Mesenchymal stem cell (in vitro differentiated cells and primary cell): ENCODE data around the gene TMOD2.

Experiments used
- DNase-seq: peaks from one replicate; pipeline ENCODE4 v3.0.0-alpha.2; 2013
- H2AFZ ChIP-seq: one replicate; pipeline ENCODE4 v1.6.1; 2013; ENCODE audit warnings: low read depth, mild to moderate bottlenecking, control low read depth, inconsistent platforms, low read length, moderate library complexity
- H2AK5ac ChIP-seq: 2 replicates; pipeline ENCODE4 v1.6.1; 2013; ENCODE audit warnings: low read length, moderate library complexity, mild to moderate bottlenecking, inconsistent platforms; ENCODE audit not compliant: severe bottlenecking
- H2BK120ac ChIP-seq: one replicate; pipeline ENCODE4 v1.6.1; 2013; ENCODE audit warnings: low read depth, mild to moderate bottlenecking, inconsistent platforms, low read length, moderate library complexity
- H2BK12ac ChIP-seq, 2 experiments: one replicate each; pipeline ENCODE4 v1.6.1; 2013; ENCODE audit warnings: inconsistent platforms in 2 of 2, low read length in 2 of 2, mild to moderate bottlenecking in 2 of 2, moderate library complexity in 2 of 2, control low read depth in 1 of 2
- H2BK15ac ChIP-seq: one replicate; pipeline ENCODE4 v1.6.1; 2013; ENCODE audit warnings: mild to moderate bottlenecking, low read depth, inconsistent platforms; ENCODE audit not compliant: poor library complexity, severe bottlenecking
- H2BK5ac ChIP-seq: 2 replicates; pipeline ENCODE4 v1.6.1; 2013; ENCODE audit warnings: low read depth, mild to moderate bottlenecking, low read length, control low read depth, inconsistent platforms; ENCODE audit not compliant: poor library complexity, severe bottlenecking
- H3K14ac ChIP-seq, 2 experiments: one replicate each; pipeline ENCODE4 v1.6.1; 2013; ENCODE audit warnings: inconsistent platforms in 2 of 2, low read length in 2 of 2, control low read depth in 1 of 2, mild to moderate bottlenecking in 1 of 2, moderate library complexity in 1 of 2
- H3K18ac ChIP-seq, 2 experiments: one replicate each; pipeline ENCODE4 v1.6.1; 2013; ENCODE audit warnings: inconsistent platforms in 2 of 2, low read length in 2 of 2, control low read depth in 1 of 2, low read depth in 1 of 2, mild to moderate bottlenecking in 1 of 2
- H3K23ac ChIP-seq, 2 experiments: one replicate each; pipeline ENCODE4 v1.6.1; 2013; ENCODE audit warnings: inconsistent platforms in 2 of 2, low read length in 2 of 2, mild to moderate bottlenecking in 2 of 2, moderate library complexity in 2 of 2, control low read depth in 1 of 2
- H3K27ac ChIP-seq: 2 replicates; pipeline ENCODE4 v1.5.1; 2013; ENCODE audit warnings: mild to moderate bottlenecking, moderate library complexity, low read length, control low read depth, inconsistent platforms; ENCODE audit not compliant: poor library complexity, severe bottlenecking
- H3K27me3 ChIP-seq, 2 experiments: 2 replicates each; pipeline versions ENCODE4 v1.6.1 to v1.7.0; 2013; ENCODE audit warnings: low read length in 2 of 2, mild to moderate bottlenecking in 2 of 2, moderate library complexity in 2 of 2, control low read depth in 1 of 2, inconsistent platforms in 1 of 2; ENCODE audit not compliant: control insufficient read depth in 1 of 2, insufficient read depth in 1 of 2
- H3K36me3 ChIP-seq, 2 experiments: 2 replicates each; pipeline versions ENCODE4 v1.6.1 to v1.7.0; 2013; ENCODE audit warnings: low read length in 2 of 2, control low read depth in 1 of 2, inconsistent platforms in 1 of 2, low read depth in 1 of 2, mild to moderate bottlenecking in 1 of 2; ENCODE audit not compliant: insufficient read depth in 2 of 2, control insufficient read depth in 1 of 2
- H3K4ac ChIP-seq, 2 experiments: one replicate each; pipeline ENCODE4 v1.6.1; 2013; ENCODE audit warnings: inconsistent platforms in 2 of 2, low read length in 2 of 2, mild to moderate bottlenecking in 2 of 2, moderate library complexity in 2 of 2, control low read depth in 1 of 2, low read depth in 1 of 2
- H3K4me1 ChIP-seq: 2 replicates; pipeline ENCODE4 v1.6.1; 2013; ENCODE audit warnings: low read depth, low read length, control low read depth; ENCODE audit not compliant: control insufficient read depth, insufficient read depth
- H3K4me2 ChIP-seq: 2 replicates; pipeline ENCODE4 v1.6.1; 2013; ENCODE audit warnings: low read length, mild to moderate bottlenecking, inconsistent platforms; ENCODE audit not compliant: poor library complexity, severe bottlenecking
- H3K4me3 ChIP-seq, 2 experiments: 2 replicates each; pipeline versions ENCODE4 v1.5.1 to v1.7.0; 2013; ENCODE audit warnings: low read length in 2 of 2, mild to moderate bottlenecking in 2 of 2, control low read depth in 1 of 2, low read depth in 1 of 2; ENCODE audit not compliant: insufficient read depth in 1 of 2
- H3K79me1 ChIP-seq: replicated peaks from 2 replicates; pipeline ENCODE4 v1.6.1; 2013; ENCODE audit warnings: mild to moderate bottlenecking, control low read depth, low read length, inconsistent platforms; ENCODE audit not compliant: poor library complexity, severe bottlenecking
- H3K9ac ChIP-seq: 2 replicates; pipeline ENCODE4 v1.7.0; 2013; ENCODE audit warnings: mild to moderate bottlenecking, low read length, moderate library complexity
- H3K9me3 ChIP-seq: 2 replicates; pipeline ENCODE4 v1.7.0; 2013; ENCODE audit warnings: mild to moderate bottlenecking, low read length; ENCODE audit not compliant: control insufficient read depth
- H4K8ac ChIP-seq: one replicate; pipeline ENCODE4 v1.6.1; 2013; ENCODE audit warnings: inconsistent platforms, mild to moderate bottlenecking, low read length, moderate library complexity
- H4K91ac ChIP-seq: one replicate; pipeline ENCODE4 v1.6.1; 2013; ENCODE audit warnings: mild to moderate bottlenecking, low read length, inconsistent platforms
- WGBS: methylation state at CpG from one replicate; pipeline ENCODE4 v1.1.7; 2013; ENCODE audit warnings: mixed read lengths; 5-methylcytosine and 5-hydroxymethylcytosine counted together

TMOD2 gene

DNA sequence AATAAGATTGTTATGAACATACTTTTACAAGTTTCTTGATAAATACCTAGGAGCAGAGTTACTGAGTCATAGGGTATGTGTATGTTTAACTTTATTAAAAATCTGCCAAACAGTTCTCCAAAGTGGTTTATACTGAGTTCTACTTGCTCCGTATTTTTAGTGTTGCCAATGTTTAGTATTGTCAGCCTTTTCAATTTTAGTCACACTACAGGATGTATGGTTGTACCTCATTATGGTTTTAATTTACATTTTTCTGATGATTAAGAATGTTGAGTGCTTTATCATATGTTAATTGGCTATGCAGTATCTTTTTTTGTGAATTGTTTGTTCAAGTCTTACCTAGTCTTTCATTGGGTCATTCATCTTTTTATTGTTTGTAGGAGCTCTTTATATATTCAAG is 82.4 kb downstream of the TMOD2 start:
- H3K9ac ChIP-seq, result no peak overlapping the region
- peaks cover 11% of the 10 kb centered on the region for H3K4me1 ChIP-seq
- peaks cover 3% of the 10 kb centered on the region for H3K79me1 ChIP-seq
- no peak overlapping the region for H2AFZ ChIP-seq
- H2BK12ac ChIP-seq, result no peak overlapping the region
- H3K27ac ChIP-seq, result no peak overlapping the region
- H2BK120ac ChIP-seq, result no peak overlapping the region
- H2BK15ac ChIP-seq, result no peak overlapping the region
- H3K18ac ChIP-seq, result no peak overlapping the region
- no peak overlapping the region for H2AK5ac ChIP-seq
- no peak for DNase-seq
- no peak overlapping the region for H4K8ac ChIP-seq
- H3K27me3 ChIP-seq, result no peaks in the 10 kb centered on the region
- no peak overlapping the region for H3K4ac ChIP-seq
- H3K4me2 ChIP-seq, result no peak overlapping the region
- no peak overlapping the region for H2BK5ac ChIP-seq
- WGBS, result 71% methylated on average over 1 of the region's 1 CpG
- no peaks in the 10 kb centered on the region for H3K9me3 ChIP-seq
- no peak overlapping the region for H3K4me3 ChIP-seq
- H3K14ac ChIP-seq, result no peak overlapping the region
- no peak overlapping the region for H4K91ac ChIP-seq
- no peaks in the 10 kb centered on the region for H3K36me3 ChIP-seq
- H3K23ac ChIP-seq, result no peak overlapping the region

- H2AFZ ChIP-seq, result no peak overlapping the region
- H3K79me1 ChIP-seq, result peaks cover 3% of the 10 kb centered on the region
- H3K27ac ChIP-seq, result peak overlapping the region; percentile 27
- H4K91ac ChIP-seq, result no peak overlapping the region
- H3K4me3 ChIP-seq, result no peak overlapping the region
- no peaks in the 10 kb centered on the region for H3K36me3 ChIP-seq
- H3K14ac ChIP-seq, result no peak overlapping the region
- no peak overlapping the region for H3K4ac ChIP-seq
- no peak overlapping the region for H3K9ac ChIP-seq
- H2AK5ac ChIP-seq, result peak overlapping the region; percentile 53
- peak overlapping the region in 1 of 2 experiments; percentile 44 for H3K18ac ChIP-seq
- no peak overlapping the region for H2BK12ac ChIP-seq
- no peak overlapping the region for H3K23ac ChIP-seq
- no peak overlapping the region for H2BK15ac ChIP-seq
- H4K8ac ChIP-seq, result peak overlapping the region; percentile 47
- H3K4me1 ChIP-seq, result peaks cover 7% of the 10 kb centered on the region
- H3K4me2 ChIP-seq, result no peak overlapping the region
- no peaks in the 10 kb centered on the region for H3K9me3 ChIP-seq
- DNase-seq, result no peak
- H3K27me3 ChIP-seq, result no peaks in the 10 kb centered on the region
- WGBS, result 70% methylated on average over 4 of the region's 4 CpGs
- no peak overlapping the region for H2BK120ac ChIP-seq
- H2BK5ac ChIP-seq, result no peak overlapping the region
These were observed 86.4 kb downstream of the TMOD2 start for GRCh38 chr15:51837792-51838251.

- no peak overlapping the region for H3K4me3 ChIP-seq
- no peak overlapping the region for H2BK120ac ChIP-seq
- H2BK5ac ChIP-seq, result no peak overlapping the region
- H3K23ac ChIP-seq, result no peak overlapping the region
- H3K4me2 ChIP-seq, result no peak overlapping the region
- H2BK12ac ChIP-seq, result no peak overlapping the region
- no peak overlapping the region for H3K27ac ChIP-seq
- no peak overlapping the region for H4K8ac ChIP-seq
- H3K9me3 ChIP-seq, result no peaks in the 10 kb centered on the region
- no peak overlapping the region for H3K18ac ChIP-seq
- H3K27me3 ChIP-seq, result no peaks in the 10 kb centered on the region
- DNase-seq, result no peak
- H4K91ac ChIP-seq, result no peak overlapping the region
- no peak overlapping the region for H3K14ac ChIP-seq
- H3K9ac ChIP-seq, result no peak overlapping the region
- H3K4ac ChIP-seq, result no peak overlapping the region
- H3K79me1 ChIP-seq, result peaks cover 3% of the 10 kb centered on the region
- no peak overlapping the region for H2AFZ ChIP-seq
- H3K4me1 ChIP-seq, result peaks cover 8% of the 10 kb centered on the region
- H3K36me3 ChIP-seq, result no peaks in the 10 kb centered on the region
- 100% methylated on average over 1 of the region's 2 CpGs for WGBS
- no peak overlapping the region for H2AK5ac ChIP-seq
- H2BK15ac ChIP-seq, result no peak overlapping the region
These were observed 86.9 kb downstream of the TMOD2 start for GRCh38 chr15:51838270-51838669.

DNA sequence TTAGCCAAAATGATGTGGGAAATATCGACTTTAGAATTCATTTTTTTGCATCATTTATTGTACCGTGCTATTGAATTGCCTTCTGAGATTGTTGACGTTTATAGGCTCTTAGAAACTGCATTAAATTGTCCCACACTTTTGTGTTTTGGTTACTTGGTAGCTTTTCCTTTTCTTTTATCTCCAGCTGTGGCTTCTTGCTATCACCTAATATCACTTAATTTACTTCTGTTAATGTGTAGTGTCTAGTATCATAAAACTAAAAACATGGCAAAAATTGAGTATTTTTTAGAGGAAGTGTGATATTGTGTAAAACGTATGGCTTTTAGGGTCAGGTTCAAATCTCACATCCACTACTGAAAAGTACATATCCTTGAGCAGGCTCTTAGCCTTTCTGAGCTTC is 89.3 kb downstream of the TMOD2 start:
- 100% methylated on average over 2 of the region's 4 CpGs for WGBS
- H3K18ac ChIP-seq, result no peak overlapping the region
- H3K79me1 ChIP-seq, result peaks cover 3% of the 10 kb centered on the region
- no peak overlapping the region for H3K4me2 ChIP-seq
- no peak overlapping the region for H2BK15ac ChIP-seq
- H3K4ac ChIP-seq, result no peak overlapping the region
- H4K8ac ChIP-seq, result no peak overlapping the region
- H3K27me3 ChIP-seq, result no peaks in the 10 kb centered on the region
- H3K23ac ChIP-seq, result no peak overlapping the region
- H3K9me3 ChIP-seq, result no peaks in the 10 kb centered on the region
- H2BK5ac ChIP-seq, result no peak overlapping the region
- no peak overlapping the region for H2BK12ac ChIP-seq
- no peak overlapping the region for H3K27ac ChIP-seq
- no peak overlapping the region for H2BK120ac ChIP-seq
- no peaks in the 10 kb centered on the region for H3K36me3 ChIP-seq
- DNase-seq, result no peak
- H4K91ac ChIP-seq, result no peak overlapping the region
- H3K4me3 ChIP-seq, result no peak overlapping the region
- H3K9ac ChIP-seq, result no peak overlapping the region
- no peak overlapping the region for H2AK5ac ChIP-seq
- no peak overlapping the region for H2AFZ ChIP-seq
- peaks cover 12% of the 10 kb centered on the region for H3K4me1 ChIP-seq
- no peak overlapping the region for H3K14ac ChIP-seq
